Omental fat pad (tissue), 4 donors: ENCODE measurements around the gene PGM1. TPM values are rescaled to one million over a fixed set of nuclear protein-coding genes. Genes with fewer than 3 reads are reported as not detected.

Experiments
- ATAC-seq: fragments of 150-250 bp; one replicate; pipeline ENCODE4 v1.9.1; 2016; ENCODE audit warnings: mild to moderate bottlenecking, moderate library complexity; ENCODE audit not compliant: low FRiP score
- DNase-seq: peaks from one replicate; pipeline ENCODE4 v3.0.0-alpha.2; 2019; ENCODE audit warnings: low spot score
- small RNA-seq: library from RNA; depleted of rRNA; stranded (forward); fragments of <200 nt; gene quantifications from one replicate; pipeline ENCODE3, GENCODE V24; 2016
- total RNA-seq, 4 donors: library from RNA; depleted of rRNA; stranded (reverse); fragments of >200 nt; gene quantifications; one replicate each; pipeline ENCODE4 v1.1.0, GENCODE V29; 2016
- TF ChIP-seq, protein P1 (sequence below), 3 donors: fragments of 450-650 bp; IDR thresholded peaks; one replicate each; pipeline ENCODE4 v1.5.1; 2016 to 2017; ENCODE audit warnings: antibody characterized with exemption in 3 of 3, mild to moderate bottlenecking in 3 of 3, moderate library complexity in 2 of 3

Gene PGM1
- total RNA-seq, 4 donors from 2014 or later: 71.2 to 312 (median 162) TPM

- no peak for DNase-seq
- ATAC-seq: no peak
Observed at GRCh38 chr1:63701187-63701586, 108.0 kb downstream of the PGM1 start.

GRCh38 chr1:63703701-63704107 lies 110.5 kb downstream of the PGM1 start:
- no peak for ATAC-seq
- TF ChIP-seq, protein P1, sequence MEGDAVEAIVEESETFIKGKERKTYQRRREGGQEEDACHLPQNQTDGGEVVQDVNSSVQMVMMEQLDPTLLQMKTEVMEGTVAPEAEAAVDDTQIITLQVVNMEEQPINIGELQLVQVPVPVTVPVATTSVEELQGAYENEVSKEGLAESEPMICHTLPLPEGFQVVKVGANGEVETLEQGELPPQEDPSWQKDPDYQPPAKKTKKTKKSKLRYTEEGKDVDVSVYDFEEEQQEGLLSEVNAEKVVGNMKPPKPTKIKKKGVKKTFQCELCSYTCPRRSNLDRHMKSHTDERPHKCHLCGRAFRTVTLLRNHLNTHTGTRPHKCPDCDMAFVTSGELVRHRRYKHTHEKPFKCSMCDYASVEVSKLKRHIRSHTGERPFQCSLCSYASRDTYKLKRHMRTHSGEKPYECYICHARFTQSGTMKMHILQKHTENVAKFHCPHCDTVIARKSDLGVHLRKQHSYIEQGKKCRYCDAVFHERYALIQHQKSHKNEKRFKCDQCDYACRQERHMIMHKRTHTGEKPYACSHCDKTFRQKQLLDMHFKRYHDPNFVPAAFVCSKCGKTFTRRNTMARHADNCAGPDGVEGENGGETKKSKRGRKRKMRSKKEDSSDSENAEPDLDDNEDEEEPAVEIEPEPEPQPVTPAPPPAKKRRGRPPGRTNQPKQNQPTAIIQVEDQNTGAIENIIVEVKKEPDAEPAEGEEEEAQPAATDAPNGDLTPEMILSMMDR (IDR thresholded peaks at IDR 0.05): no peak
- no peak for DNase-seq

More at GRCh38 chr1:63701187-63701586, 108.0 kb downstream of the PGM1 start:
- TF ChIP-seq, protein P1 (IDR thresholded peaks at IDR 0.05): no peak

DNA sequence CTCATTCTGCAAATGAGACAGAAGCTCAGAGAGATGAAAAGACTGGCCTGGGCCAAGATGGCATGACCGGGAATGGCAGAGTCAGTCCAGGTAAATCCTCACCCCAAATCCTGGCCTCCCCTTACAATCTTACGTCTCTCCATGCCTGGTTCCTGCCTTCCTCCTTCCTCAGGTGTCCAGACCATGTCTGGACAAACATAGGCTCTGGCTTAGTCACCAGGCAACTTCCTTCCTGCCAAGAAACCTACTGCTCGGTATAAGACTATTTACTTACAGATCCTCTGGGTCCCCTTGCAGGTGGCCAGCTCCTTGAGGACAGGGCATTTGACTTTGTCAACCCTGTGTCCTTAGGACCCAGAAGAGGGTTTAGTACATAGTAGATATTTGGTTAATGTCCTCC lies 111.2 kb downstream of the PGM1 start:
- DNase-seq (no peak), ATAC-seq (no peak)
- TF ChIP-seq, protein P1 (IDR thresholded peaks at IDR 0.05): no peak

- DNase-seq (no peak), ATAC-seq (no peak)
- TF ChIP-seq, protein P1 (IDR thresholded peaks at IDR 0.05): no peak
Observed at GRCh38 chr1:63705078-63705477, 111.9 kb downstream of the PGM1 start.

DNA sequence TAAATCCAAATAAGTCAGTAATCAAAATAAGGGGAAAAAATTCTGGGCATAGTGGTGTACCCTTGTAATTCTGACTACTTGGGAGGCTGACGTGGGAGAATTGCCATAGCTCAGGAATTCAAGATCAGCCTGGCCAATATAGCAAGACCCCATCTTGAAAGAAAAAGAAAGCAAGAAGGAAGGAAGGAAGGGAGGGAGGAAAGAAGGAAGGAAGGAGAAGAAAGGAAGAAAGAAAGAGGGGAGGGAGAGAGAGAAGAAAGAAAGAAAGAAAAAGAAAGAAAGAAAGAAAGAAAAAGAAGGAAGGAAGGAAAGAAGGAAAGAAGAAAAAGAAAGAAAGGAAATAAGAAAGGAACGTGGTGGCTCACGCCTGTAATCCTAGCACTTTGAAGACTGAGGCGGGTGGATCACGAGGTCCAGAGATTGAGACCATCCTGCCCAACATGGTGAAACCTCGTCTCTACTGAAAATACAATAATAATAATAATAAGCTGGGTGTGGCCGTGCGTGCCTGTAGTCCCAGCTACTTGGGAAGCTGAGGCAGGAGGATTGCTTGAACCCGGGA lies 116.1 kb downstream of the PGM1 start:
- DNase-seq: no peak
- no peak for ATAC-seq
- TF ChIP-seq, protein P1 (IDR thresholded peaks at IDR 0.05): no peak

Small RNA genes within 50 kb of the gene (small RNA-seq; reads per million reads assigned to genes)
- gene RF02105 (not detected), gene RF02106 (not detected), gene RF02107 (not detected), gene RF02108 (not detected), gene RF02109 (not detected), gene RF02110 (not detected)

Other genes starting within 250 kb of the PGM1 start
- gene ALG6, start 225.8 kb upstream of the PGM1 start, total RNA-seq: 10 to 100 TPM in 1 of 4 donors, 1 to 10 TPM in 3; 4.2 to 10.3 (median 8.8) TPM
- gene ITGB3BP, start 70.2 kb upstream of the PGM1 start, total RNA-seq: 10 to 100 TPM in 1 of 4 donors, 1 to 10 TPM in 3; 3.5 to 19.9 (median 6.1) TPM
- gene EFCAB7, start 69.9 kb upstream of the PGM1 start, total RNA-seq: 1 to 10 TPM; 1.9 to 6.1 (median 4.2) TPM
- 10 to 100 TPM in 3 of 4 donors, 1 to 10 TPM in 1; 8.8 to 30.4 (median 14.1) TPM for gene ROR1, start 180.6 kb downstream of the PGM1 start, total RNA-seq